Ramos (cell line): ENCODE results near the gene GH2.
"Not testable (repeated sequence)": the region's sequence is repeated elsewhere in the genome, so short reads cannot be mapped to it uniquely, and the experiment has no call there.

Experiments
- in situ Hi-C: fragments of 300-500 bp; cut with MboI; formaldehyde crosslinking; loops from one replicate; pipeline ENCODE4 v1.14.3; 2022; ENCODE audit warnings: low sequenced_read_pairs; ENCODE audit not compliant: unreplicated experiment

GH2 gene

GRCh38 chr17:63880706-63881105, 1.0 kb downstream of the GH2 start:
- in situ Hi-C loops = loop anchor here (10.0 kb wide), 1 partner anchor 404 kb away; no protein-coding TSS in a partner anchor

GRCh38 chr17:63878413-63878812, 3.3 kb downstream of the GH2 start:
- in situ Hi-C loops = not testable (repeated sequence)

DNA sequence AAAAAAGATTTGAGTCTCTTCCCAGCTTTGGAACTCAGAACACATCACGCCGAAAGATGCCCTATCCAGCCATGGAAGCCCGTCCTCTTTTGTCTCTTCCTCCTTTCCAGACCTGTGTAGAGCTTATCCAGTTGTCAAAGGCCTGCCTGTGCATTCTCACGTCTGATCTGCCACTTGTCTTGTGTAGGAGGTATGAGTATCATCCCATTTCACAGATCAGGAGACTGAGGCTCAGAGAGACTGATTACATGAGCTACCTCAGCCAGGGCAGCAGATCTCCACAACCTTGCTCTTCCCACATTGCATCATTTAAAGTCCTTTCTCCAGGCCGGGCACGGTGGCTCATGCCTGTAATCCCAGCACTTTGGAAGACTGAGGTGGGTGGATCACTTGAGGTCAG, 7.1 kb downstream of the GH2 start:
- in situ Hi-C loops = loop anchor here (25.0 kb wide), 1 partner anchor 437 kb away; the partner anchor contains the start of gene CYB561

GRCh38 chr17:63874061-63874626, 7.6 kb downstream of the GH2 start:
- in situ Hi-C loops = loop anchor here (25.0 kb wide), 1 partner anchor 437 kb away; the partner anchor contains the start of gene CYB561

- in situ Hi-C loops = loop anchor here (25.0 kb wide), 1 partner anchor 436 kb away; the partner anchor contains the start of gene CYB561
Observed at GRCh38 chr17:63873577-63873976, 8.2 kb downstream of the GH2 start, which contains the start of gene CSH2. TSS of gene CSH2 (minus strand) at chr17:63873677. CDS start at chr17:63873614, 63 bp downstream.

DNA sequence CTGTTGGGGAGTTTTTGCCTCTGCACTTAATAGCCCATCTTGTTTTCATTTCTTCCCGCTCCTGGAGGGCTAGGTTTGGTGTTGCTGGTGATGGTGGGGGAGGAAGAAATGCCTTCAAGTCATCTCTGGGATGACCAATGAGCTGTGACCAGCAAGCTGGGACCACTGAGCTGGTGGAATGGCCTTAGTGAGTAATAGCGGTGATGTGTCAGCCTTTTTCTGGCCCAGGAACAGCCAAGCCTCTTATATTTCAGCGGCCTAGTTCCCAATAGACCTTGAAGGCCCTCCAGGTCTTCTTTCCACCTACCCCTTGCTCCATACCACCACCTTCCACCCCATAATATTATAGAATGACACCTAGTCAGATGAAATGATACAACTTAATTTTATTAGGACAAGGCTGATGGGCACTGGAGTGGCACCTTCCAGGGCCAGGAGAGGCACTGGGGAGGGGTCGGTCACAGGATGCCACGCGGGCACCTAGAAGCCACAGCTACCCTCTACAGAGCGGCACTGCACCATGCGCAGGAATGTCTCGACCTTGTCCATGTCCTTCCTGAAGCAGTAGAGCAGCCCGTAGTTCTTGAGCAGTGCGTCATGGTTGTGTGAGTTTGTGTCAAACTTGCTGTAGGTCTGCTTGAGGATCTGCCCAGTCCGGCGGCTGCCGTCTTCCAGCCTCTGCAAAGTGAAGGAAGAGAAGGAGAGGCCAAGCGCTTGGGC, 9.9 kb downstream of the GH2 start:
- in situ Hi-C loops = loop anchor here (25.0 kb wide), 1 partner anchor 435 kb away; the partner anchor contains the start of gene CYB561

DNA sequence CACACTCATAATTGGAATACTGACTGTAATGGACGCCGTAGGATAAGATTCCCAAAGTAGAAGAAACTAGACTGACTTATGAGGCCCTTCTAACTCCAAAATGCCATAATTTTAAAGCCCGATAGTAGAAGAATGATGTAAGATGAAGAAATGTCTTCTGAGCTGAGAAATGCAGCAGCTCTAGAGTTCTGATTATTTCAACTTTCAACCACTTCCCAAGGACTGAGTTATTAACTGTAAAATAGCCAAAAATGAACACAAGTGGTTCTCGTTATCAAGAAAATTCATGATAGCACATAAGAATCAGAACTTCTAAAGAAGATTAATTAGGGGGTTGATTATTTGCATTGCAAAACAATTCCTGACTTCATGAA, 11.5 kb downstream of the GH2 start:
- in situ Hi-C loops = loop anchor here (25.0 kb wide), 1 partner anchor 433 kb away; the partner anchor contains the start of gene CYB561

- in situ Hi-C loops = loop anchor here (25.0 kb wide), 1 partner anchor 432 kb away; the partner anchor contains the start of gene CYB561
Observed at GRCh38 chr17:63869491-63870291, 12.1 kb downstream of the GH2 start.

DNA sequence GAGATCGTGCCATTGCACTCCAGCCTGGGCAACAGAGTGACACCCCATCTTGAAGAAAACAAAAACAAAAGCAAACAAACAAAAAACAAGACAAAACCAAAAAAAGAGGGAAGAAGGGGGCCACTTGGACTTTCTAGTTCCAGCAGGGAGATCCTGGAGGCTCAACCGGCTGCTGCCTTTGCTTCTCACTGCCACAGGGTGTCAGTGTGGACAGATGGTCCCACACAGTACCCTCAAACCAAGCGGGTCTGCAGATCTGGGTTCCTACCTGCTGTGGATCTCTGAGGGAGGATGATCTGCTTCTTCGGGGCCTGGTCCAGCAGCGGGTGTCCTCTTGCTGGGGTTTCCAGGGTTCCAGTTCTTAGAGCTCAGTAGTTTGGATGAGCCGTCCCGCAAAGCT, 15.1 kb downstream of the GH2 start:
- in situ Hi-C loops = loop anchor here (25.0 kb wide), 1 partner anchor 429 kb away; the partner anchor contains the start of gene CYB561

- in situ Hi-C loops = loop anchor here (25.0 kb wide), 1 partner anchor 422 kb away; the partner anchor contains the start of gene CYB561
Observed at GRCh38 chr17:63859257-63859656, 22.5 kb downstream of the GH2 start.

- in situ Hi-C loops = loop anchor here (25.0 kb wide), 1 partner anchor 419 kb away; the partner anchor contains the start of gene CYB561
Observed at GRCh38 chr17:63856425-63856824, 25.3 kb downstream of the GH2 start.

GRCh38 chr17:63855185-63855584, 26.6 kb downstream of the GH2 start:
- in situ Hi-C loops = loop anchor here (25.0 kb wide), 1 partner anchor 418 kb away; the partner anchor contains the start of gene CYB561

- in situ Hi-C loops = loop anchor here (25.0 kb wide), 1 partner anchor 417 kb away; the partner anchor contains the start of gene CYB561
Observed at GRCh38 chr17:63854709-63855108, 27.0 kb downstream of the GH2 start.

- in situ Hi-C loops = loop anchor here (25.0 kb wide), 1 partner anchor 416 kb away; the partner anchor contains the start of gene CYB561
Observed at GRCh38 chr17:63853260-63853659, 28.5 kb downstream of the GH2 start.

GRCh38 chr17:63850401-63850800, 31.3 kb downstream of the GH2 start:
- in situ Hi-C loops = loop anchor here (25.0 kb wide), 1 partner anchor 413 kb away; the partner anchor contains the start of gene CYB561

DNA sequence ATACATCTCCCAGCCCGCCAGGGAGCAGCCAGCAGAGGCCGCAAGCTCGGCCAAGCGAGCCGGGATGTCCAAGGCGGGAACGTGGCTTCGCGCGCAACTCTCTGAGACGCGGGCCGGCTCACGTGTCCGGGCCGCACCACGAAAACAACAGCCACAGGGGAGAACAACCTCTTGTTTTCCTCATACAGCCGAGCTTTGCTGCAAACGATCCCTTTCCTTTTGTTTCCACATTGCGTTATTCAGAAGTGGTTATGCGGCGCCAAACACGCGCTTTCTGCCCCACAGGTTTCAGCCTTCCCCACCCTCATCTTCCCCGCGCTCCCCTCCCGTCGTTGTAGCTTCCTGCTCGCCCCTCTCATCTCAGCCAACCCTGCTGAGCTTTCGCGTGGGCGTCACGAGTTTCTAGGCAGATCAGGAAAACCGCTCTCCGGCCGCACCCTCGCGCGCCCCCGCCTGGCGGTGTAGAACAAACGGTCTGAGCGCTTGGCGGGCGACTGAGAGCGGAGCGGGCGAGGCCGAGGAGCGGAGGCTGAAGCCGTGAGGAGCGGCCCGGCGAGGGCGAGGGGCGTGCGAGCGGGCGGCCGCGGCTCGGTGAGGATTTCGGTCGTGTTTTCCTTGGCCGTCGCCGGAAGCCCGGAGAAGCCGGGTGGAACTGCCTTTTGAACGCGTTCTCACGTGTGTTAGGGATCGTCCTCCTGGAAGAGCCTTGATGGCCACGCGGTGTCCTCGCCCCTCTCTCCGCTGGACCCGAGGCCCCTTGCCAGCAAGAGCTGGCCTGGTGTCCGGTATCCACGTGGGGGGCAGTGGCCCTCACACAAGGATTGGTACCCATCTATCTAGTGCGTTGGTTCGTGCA, 32.7 kb downstream of the GH2 start:
- in situ Hi-C loops = no loop called here

GRCh38 chr17:63847525-63848249, 34.1 kb downstream of the GH2 start:
- in situ Hi-C loops = no loop called here

- in situ Hi-C loops = no loop called here
Observed at GRCh38 chr17:63845509-63845908, 36.2 kb downstream of the GH2 start.
